Measurements from ENCODE around the gene FZD7.
A peak's percentile ranks its signal among the peaks of the same experiment; 100 is the strongest.

Gene FZD7

GRCh38 chr2:202033317-202034248 is at the start of gene FZD7:
Gene FZD7, plus strand, starts transcription at chr2:202033855. Its CDS starts 793 bp downstream, at chr2:202034648.
- DNase-seq: peak; percentile 97

DNA sequence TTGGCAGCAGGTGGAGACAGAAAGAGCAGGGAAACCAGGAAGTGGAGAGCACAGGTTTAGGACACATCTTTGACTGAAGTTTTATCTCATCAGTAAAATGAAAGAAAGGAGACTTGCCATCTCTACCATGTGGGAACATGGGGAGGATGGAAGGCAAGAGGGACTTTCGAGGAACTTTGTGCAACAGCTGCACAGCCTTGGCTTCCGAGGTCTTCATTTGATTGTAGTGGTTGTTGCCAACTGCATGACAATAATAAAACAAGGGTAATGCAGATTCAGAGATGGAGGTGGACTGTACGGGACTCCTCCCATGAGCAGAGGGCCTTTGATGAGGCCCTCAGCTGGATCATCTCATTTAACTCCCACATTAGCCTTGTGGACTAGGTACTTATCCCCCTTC is 49.3 kb upstream of the FZD7 start:
- no peak for DNase-seq

DNA sequence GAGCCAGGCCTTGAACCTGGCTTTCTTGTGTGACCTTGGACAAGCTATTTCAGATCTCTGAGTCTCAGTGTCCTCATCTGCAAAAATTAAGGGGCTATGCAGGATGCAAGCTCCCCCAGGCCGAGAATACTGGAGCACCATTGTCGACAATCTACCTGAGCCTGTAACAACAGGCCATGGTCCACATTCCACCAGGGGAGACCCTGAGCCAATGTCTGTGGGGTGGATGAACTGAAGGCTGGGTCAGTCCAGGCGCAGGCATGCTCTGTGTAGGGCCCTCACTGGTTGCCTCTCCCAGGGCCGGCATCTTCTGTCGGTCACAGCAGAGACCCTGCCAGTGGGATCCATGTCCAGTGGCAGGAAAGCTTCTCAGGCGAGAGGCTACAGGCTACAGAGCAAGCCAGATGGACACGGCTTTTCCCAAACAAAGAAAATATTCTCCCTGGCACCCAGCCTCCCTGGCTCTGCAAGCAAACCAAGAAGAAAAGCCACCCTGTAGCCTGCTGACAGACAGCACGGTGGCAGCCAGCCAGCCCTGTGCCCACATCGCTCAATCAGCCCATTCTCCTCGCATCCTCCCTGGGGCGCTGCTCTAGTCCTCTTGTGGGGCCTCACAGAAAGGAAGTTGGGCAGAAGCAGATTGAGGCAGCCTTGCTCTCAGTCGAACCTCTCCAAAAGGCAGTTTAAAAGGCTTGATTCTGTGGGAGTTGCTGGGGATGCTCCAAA is 48.7 kb upstream of the FZD7 start:
- peak; percentile 72 for DNase-seq

DNA sequence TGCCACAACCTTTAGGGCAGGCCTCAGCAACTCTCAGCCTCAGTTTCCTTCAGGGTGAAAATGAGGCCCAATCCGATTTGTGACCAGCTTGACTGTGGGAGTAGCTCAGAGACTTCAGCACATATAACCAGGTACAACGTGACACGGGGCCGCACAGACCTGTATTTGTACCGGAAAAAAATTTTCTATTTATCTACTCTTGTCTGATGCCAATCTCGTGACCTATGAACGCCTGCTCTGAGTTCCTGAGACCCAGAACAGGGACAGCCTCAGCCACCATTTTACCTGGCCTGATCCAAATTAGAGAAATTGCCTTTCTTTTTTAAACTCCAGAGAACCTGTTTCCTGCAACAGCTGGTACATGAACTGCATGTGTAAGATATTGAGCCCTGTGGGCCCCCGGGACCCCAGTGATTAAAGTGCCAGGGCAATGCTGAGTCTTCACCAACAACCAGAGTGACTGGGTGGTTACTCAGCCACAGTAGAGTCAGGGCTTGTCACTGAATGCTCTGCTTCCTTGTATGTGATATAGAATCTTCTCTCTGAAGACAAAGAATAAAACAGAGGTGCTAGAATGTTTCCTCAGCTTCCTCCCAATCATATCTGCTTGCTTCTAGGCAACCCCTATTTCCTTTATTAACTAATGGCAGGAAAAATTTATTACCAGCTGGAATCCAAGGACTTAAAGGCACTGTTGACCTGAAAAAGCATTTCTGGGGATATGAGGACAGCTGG is 47.8 kb upstream of the FZD7 start:
- DNase-seq: no peak

- DNase-seq: no peak
Observed at GRCh38 chr2:201986463-201986735, 47.3 kb upstream of the FZD7 start.

GRCh38 chr2:201987426-201987825 is 46.2 kb upstream of the FZD7 start:
- no peak for DNase-seq

- DNase-seq: no peak
Observed at GRCh38 chr2:201990069-201990468, 43.6 kb upstream of the FZD7 start.

DNA sequence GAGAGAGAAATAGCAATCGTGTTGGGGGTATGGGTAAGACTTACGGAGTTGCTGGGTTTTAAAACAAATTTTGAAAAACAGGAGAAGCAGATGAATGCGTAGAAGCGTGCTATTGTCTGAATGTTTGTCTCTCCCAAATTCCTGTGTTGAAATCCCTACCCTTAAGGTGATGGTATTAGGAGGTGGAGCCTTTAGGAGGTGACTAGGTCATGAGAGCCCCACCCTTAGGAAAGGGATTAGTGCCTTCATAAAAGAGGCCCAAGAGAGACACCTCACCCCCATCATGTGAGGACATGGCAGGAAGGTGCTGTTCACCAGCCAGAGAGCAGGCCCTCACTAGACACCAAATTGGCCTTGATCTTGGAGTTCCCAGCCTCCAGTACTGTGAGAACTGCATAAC is 40.7 kb upstream of the FZD7 start:
- no peak for DNase-seq

GRCh38 chr2:201994973-201995638 is 38.5 kb upstream of the FZD7 start:
- no peak for DNase-seq

DNA sequence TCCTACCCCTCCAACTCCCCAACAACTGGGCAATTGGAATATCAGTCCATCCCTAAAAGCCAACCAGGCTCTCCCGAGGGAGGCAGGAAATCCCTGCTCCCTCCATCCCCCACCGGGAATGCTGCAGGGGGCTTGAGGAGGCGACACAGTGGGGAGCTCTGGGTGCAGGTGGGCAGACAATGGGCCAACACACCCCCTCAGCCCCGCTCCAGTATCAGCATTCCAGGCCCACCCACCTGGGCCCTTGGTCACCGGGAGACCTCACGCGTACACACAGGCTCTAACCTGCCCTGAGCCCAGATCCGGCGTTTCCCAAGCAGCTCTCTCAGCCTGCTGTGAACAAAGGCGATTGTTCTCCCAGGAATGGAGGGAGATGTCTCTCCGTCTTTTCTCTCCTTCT is 37.6 kb upstream of the FZD7 start:
- DNase-seq: no peak

DNA sequence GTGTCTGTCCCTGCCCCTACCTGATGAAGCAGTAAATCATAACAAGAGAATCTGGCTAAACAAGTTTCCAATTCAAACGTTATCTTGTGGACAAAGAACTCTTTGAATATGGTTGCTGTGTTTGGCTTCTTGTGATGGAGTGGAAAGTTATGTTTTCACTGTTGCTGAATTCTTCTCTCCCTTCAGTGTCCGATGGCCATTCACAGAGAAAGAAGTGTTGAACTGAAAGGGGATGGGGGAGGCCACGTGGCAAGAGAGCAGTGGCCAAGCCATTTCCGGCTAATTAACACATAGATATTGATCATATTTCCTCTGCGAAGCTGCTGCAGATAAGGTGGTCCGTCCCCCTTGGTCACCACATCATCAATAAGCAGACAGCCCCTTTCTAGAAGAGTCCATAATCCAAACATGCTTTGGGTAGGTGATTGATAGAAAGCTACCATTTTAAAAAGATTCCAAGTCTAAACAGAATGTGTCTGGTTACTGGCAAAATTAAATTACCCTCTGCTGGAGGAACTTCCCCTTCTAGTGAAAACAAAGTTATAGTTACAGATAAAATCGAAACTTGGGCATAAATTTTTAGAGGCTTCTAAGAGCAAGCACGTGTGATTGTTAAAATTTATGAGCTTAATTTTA is 36.9 kb upstream of the FZD7 start:
- DNase-seq: no peak

DNA sequence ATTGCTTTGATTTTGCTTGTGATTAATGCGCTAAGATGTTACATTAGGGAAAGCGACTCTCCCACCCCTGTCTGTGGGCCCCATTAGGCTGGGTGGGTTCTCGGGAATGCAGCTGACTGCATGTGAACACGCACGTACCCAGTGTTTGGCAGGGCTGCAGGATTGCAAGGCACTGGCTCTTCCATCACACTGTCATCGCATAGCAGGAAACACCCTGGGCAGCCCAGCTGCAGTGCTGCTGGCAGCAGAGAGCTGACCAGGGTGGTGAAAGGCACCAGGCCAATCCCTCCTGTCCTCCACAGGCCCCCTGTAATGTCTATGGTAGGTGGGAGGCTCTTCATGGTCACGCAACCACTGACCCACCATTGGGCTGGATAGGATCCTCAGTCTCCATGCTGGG is 34.4 kb upstream of the FZD7 start:
- DNase-seq: peak; percentile 63

GRCh38 chr2:202001826-202002225 is 31.8 kb upstream of the FZD7 start:
- DNase-seq: no peak

- DNase-seq: no peak
Observed at GRCh38 chr2:202002381-202002780, 31.3 kb upstream of the FZD7 start.

GRCh38 chr2:202005272-202005887 is 28.3 kb upstream of the FZD7 start:
- no peak for DNase-seq

GRCh38 chr2:202006301-202006700 is 27.4 kb upstream of the FZD7 start:
- no peak for DNase-seq

- no peak for DNase-seq
Observed at GRCh38 chr2:202007015-202007982, 26.4 kb upstream of the FZD7 start.

GRCh38 chr2:202007983-202008354 is 25.7 kb upstream of the FZD7 start:
- DNase-seq: peak; percentile 43

DNA sequence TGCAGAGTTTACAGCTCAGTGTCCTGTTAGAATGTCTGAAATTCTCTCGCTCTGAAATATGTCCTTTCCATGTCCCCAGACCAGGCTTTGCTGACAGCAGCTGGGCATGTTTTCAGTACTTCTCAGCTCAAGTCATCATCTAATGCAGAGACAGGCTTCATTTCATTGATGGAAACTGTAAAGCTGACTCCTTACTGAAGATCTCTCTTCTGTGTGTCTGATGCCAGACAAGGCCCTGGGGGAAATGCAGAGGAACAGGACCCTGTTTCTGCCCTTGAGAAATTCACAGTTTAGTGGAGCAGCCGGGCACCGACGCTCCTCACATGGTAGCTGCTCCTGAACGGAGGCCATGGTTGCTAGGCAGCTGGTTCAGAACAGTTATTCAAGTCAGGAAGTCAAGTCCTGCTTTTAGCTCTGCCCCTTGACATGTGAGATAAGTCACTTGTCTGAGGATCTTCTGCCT is 24.6 kb upstream of the FZD7 start:
- peak; percentile 69 for DNase-seq

DNA sequence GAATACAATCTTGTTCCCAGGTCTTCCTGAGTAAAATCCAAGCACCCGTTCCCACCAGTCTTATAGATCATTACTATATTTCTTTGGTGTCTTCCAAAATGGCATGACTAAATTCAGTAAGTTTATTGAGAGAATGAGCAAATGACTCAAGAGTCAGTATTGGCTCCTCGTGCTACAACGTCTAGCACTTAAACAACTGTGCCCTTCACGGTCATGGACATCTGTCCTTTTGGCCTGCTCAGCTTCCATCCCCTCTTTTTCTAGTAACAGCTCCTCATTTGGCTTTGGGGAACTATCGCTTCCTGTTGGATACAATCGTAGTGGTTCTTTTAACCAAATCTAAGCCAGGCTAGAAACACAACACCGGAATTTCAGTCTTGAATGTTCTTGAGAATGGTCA is 24.1 kb upstream of the FZD7 start:
- DNase-seq: no peak

GRCh38 chr2:202014318-202014717 is 19.3 kb upstream of the FZD7 start:
- no peak for DNase-seq
